Germinal center (tissue), 1 donor: ENCODE results near the gene COPS2.
"Not testable (repeated sequence)": the region's sequence is repeated elsewhere in the genome, so short reads cannot be mapped to it uniquely, and the experiment has no call there.

ENCODE experiments used
- DNase-seq: peaks from one replicate; pipeline ENCODE4 v3.0.0; 2012; ENCODE audit warnings: mixed read lengths, low spot score

Gene COPS2

GRCh38 chr15:49155110-49155833 is at the start of gene COPS2:
Gene COPS2 (minus strand): TSS chr15:49155599. CDS start chr15:49155578, 21 bp downstream.
- peak; percentile 89 for DNase-seq

- no peak for DNase-seq
Measured at GRCh38 chr15:49200347-49200746, 44.9 kb upstream of the COPS2 start.

- no peak for DNase-seq
Measured at GRCh38 chr15:49199666-49200065, 44.3 kb upstream of the COPS2 start.

GRCh38 chr15:49196856-49197255 is 41.5 kb upstream of the COPS2 start:
- DNase-seq = no peak

GRCh38 chr15:49191892-49192291 is 36.5 kb upstream of the COPS2 start:
- no peak for DNase-seq

- no peak for DNase-seq
Measured at GRCh38 chr15:49190586-49190985, 35.2 kb upstream of the COPS2 start.

GRCh38 chr15:49189631-49190030 is 34.2 kb upstream of the COPS2 start:
- no peak for DNase-seq

- no peak for DNase-seq
Measured at GRCh38 chr15:49188933-49189332, 33.5 kb upstream of the COPS2 start.

- no peak for DNase-seq
Measured at GRCh38 chr15:49187549-49188245, 32.3 kb upstream of the COPS2 start.

- DNase-seq = no peak
Measured at GRCh38 chr15:49185473-49185872, 30.1 kb upstream of the COPS2 start.

- not testable (repeated sequence) for DNase-seq
Measured at GRCh38 chr15:49183741-49184140, 28.3 kb upstream of the COPS2 start.

- DNase-seq = no peak
Measured at GRCh38 chr15:49182128-49182527, 26.7 kb upstream of the COPS2 start.

- no peak for DNase-seq
Measured at GRCh38 chr15:49179433-49180190, 24.2 kb upstream of the COPS2 start.

GRCh38 chr15:49178497-49178896 is 23.1 kb upstream of the COPS2 start:
- no peak for DNase-seq

GRCh38 chr15:49175582-49176397 is 20.4 kb upstream of the COPS2 start:
- DNase-seq = not testable (repeated sequence)

GRCh38 chr15:49174902-49175301 is 19.5 kb upstream of the COPS2 start:
- no peak for DNase-seq

- no peak for DNase-seq
Measured at GRCh38 chr15:49171790-49172189, 16.4 kb upstream of the COPS2 start.

GRCh38 chr15:49169880-49170597 is 14.6 kb upstream of the COPS2 start, which contains the start of gene GALK2:
Gene GALK2 (plus strand): TSS chr15:49170247. CDS start chr15:49170323, 76 bp downstream.
- DNase-seq = peak; percentile 71

- DNase-seq = no peak
Measured at GRCh38 chr15:49168016-49168415, 12.6 kb upstream of the COPS2 start.

GRCh38 chr15:49164865-49165264 is 9.5 kb upstream of the COPS2 start:
- no peak for DNase-seq

GRCh38 chr15:49163678-49164077 is 8.3 kb upstream of the COPS2 start:
- DNase-seq = no peak
